Endothelial cell of umbilical vein (primary cell): Measurements from ENCODE around the gene L3MBTL2. TPM values are rescaled to one million over a fixed set of nuclear protein-coding genes. Genes with fewer than 3 reads are reported as not detected.

Experiments
- BruUV-seq: library from RNA; stranded (reverse); fragments of 400-500 nt; replicated peaks from 2 replicates; lab custom pipeline; 2021; lab: Mats Ljungman, UMichigan
- CTCF ChIA-PET: fragments of 300-600, 350-600 bp; sonication (Branson Sonifier 250); formaldehyde crosslinking; loops from one replicate; lab custom pipeline; 2021; ENCODE audit warnings: antibody characterized with exemption, inconsistent platforms; lab: Charles Lee
- POLR2A ChIA-PET: fragments of 300-600, 350-600 bp; sonication (Branson Sonifier 250); formaldehyde crosslinking; loops from one replicate; lab custom pipeline; 2021; ENCODE audit warnings: antibody characterized with exemption, inconsistent platforms; lab: Charles Lee
- DNase-seq: peaks from one replicate; pipeline ENCODE4 v3.0.0-alpha.2; 2011; ENCODE audit warnings: low read depth, low spot score
- FAIRE-seq: peaks from 2 replicates; lab custom pipeline; 2011; peaks lifted over from hg19 to GRCh38; lab: Jason Lieb, UNC
- H2AFZ ChIP-seq: 2 replicates; pipeline ENCODE4 v1.6.0; 2012; ENCODE audit warnings: low read depth, low read length, control low read depth, inconsistent platforms
- H3K27ac ChIP-seq: 2 replicates; pipeline ENCODE4 v1.5.1; 2011; ENCODE audit warnings: low read depth, mild to moderate bottlenecking, control low read depth, low read length, moderate library complexity; ENCODE audit not compliant: insufficient read depth
- H3K27me3 ChIP-seq, 2 experiments: 2 replicates each; pipeline versions ENCODE4 v1.6.0 to v1.6.1; 2011; ENCODE audit warnings: low read length in 2 of 2, mixed read lengths in 1 of 2; ENCODE audit not compliant: control insufficient read depth in 2 of 2, insufficient read depth in 2 of 2
- H3K36me3 ChIP-seq, 2 experiments: 2 replicates in 1 of 2; 3 replicates in 1 of 2; pipeline ENCODE4 v1.5.1; 2011; ENCODE audit warnings: low read length in 2 of 2, mild to moderate bottlenecking in 1 of 2, moderate library complexity in 1 of 2; ENCODE audit not compliant: control insufficient read depth in 2 of 2, insufficient read depth in 2 of 2; ENCODE audit errors: extremely low read depth in 1 of 2
- H3K4me1 ChIP-seq: 3 replicates; pipeline ENCODE4 v1.5.1; 2011; ENCODE audit warnings: mild to moderate bottlenecking, low read length; ENCODE audit not compliant: control insufficient read depth, insufficient read depth; ENCODE audit errors: extremely low read depth
- H3K4me2 ChIP-seq: 2 replicates; pipeline ENCODE4 v1.6.1; 2011; ENCODE audit warnings: low read length, control low read depth, mixed read lengths; ENCODE audit not compliant: insufficient read depth
- H3K4me3 ChIP-seq, 3 experiments: fragments of 200-600 bp in 1 of 3; sonication (generic), shearing (Covaris generic) in 1 of 3; replicated peaks in 1 of 3; 2 replicates each; pipeline ENCODE4 v1.5.1; 2011 to 2016; ENCODE audit warnings: control low read depth in 3 of 3, low read length in 3 of 3, mild to moderate bottlenecking in 2 of 3, inconsistent platforms in 1 of 3, low read depth in 1 of 3, moderate library complexity in 1 of 3; ENCODE audit not compliant: insufficient read depth in 1 of 3
- H3K79me2 ChIP-seq: 2 replicates; pipeline ENCODE4 v1.6.0; 2012; ENCODE audit warnings: low read length, inconsistent platforms; ENCODE audit not compliant: control insufficient read depth, insufficient read depth
- H3K9ac ChIP-seq: replicated peaks from 2 replicates; pipeline ENCODE3; 2011; ENCODE audit warnings: low read length, control low read depth; ENCODE audit not compliant: insufficient read depth; ENCODE audit errors: extremely low read depth
- H3K9me1 ChIP-seq: replicated peaks from 3 replicates; pipeline ENCODE4 v1.6.0; 2011; ENCODE audit warnings: mild to moderate bottlenecking, low read length; ENCODE audit not compliant: control insufficient read depth, insufficient read depth; ENCODE audit errors: extremely low read depth
- H3K9me3 ChIP-seq: replicated peaks from 2 replicates; pipeline ENCODE4 v1.5.1; 2012; ENCODE audit warnings: low read length, inconsistent platforms; ENCODE audit not compliant: control insufficient read depth, insufficient read depth
- H4K20me1 ChIP-seq: replicated peaks from 2 replicates; pipeline ENCODE3; 2011; ENCODE audit warnings: mild to moderate bottlenecking, low read length; ENCODE audit not compliant: control insufficient read depth, insufficient read depth; ENCODE audit errors: extremely low read depth
- CTCF ChIP-seq, 2 donors: IDR thresholded peaks; 1 replicate in 1 of 2; 2 replicates in 1 of 2; pipeline ENCODE4 v1.5.1; 2011; ENCODE audit warnings: low read length in 2 of 2, mild to moderate bottlenecking in 2 of 2, moderate library complexity in 2 of 2, control low read depth in 1 of 2, inconsistent platforms in 1 of 2, low read depth in 1 of 2; ENCODE audit not compliant: insufficient read depth in 1 of 2; ENCODE audit errors: extremely low read depth in 1 of 2
- EZH2 ChIP-seq: IDR thresholded peaks from 2 replicates; pipeline ENCODE4 v1.6.1; 2012; ENCODE audit warnings: borderline replicate concordance, low read depth, mild to moderate bottlenecking, moderate library complexity, low read length, inconsistent platforms; ENCODE audit not compliant: severe bottlenecking
- FOS ChIP-seq: IDR thresholded peaks from 2 replicates; pipeline ENCODE4 v1.6.1; 2011; ENCODE audit warnings: mild to moderate bottlenecking, low read length, moderate library complexity, borderline replicate concordance; ENCODE audit not compliant: insufficient read depth
- GATA2 ChIP-seq: IDR thresholded peaks from 2 replicates; pipeline ENCODE4 v1.7.0; 2011; ENCODE audit warnings: low read depth, mild to moderate bottlenecking, moderate library complexity, mixed read lengths, low read length; ENCODE audit not compliant: insufficient read length, insufficient read depth
- JUN ChIP-seq: IDR thresholded peaks from 2 replicates; pipeline ENCODE4 v1.6.1; 2011; ENCODE audit warnings: borderline replicate concordance, low read depth; ENCODE audit not compliant: insufficient read length, insufficient read depth
- MAX ChIP-seq: IDR thresholded peaks from 2 replicates; pipeline ENCODE4 v1.6.1; 2011; ENCODE audit not compliant: insufficient read depth, insufficient read length
- MYC ChIP-seq: IDR thresholded peaks from one replicate; pipeline ENCODE4 v1.6.1; 2011; ENCODE audit warnings: mild to moderate bottlenecking, low read depth, low read length
- POLR2A ChIP-seq: IDR thresholded peaks from 2 replicates; pipeline ENCODE4 v1.6.1; 2012; ENCODE audit warnings: low read depth, mild to moderate bottlenecking, control low read depth, low read length
- POLR2AphosphoS5 ChIP-seq: IDR thresholded peaks from 2 replicates; pipeline ENCODE4 v1.6.1; 2012; ENCODE audit warnings: low read depth, mild to moderate bottlenecking, control low read depth, low read length, moderate library complexity; ENCODE audit not compliant: insufficient read depth
- dilution Hi-C: fragments of 300-500 bp; cut with MboI; formaldehyde crosslinking; loops from one replicate; pipeline ENCODE4 v1.15.0; 2019; ENCODE audit warnings: low sequenced_read_pairs; ENCODE audit not compliant: extremely low pct_ligation_motif_present
- intact Hi-C: fragments of 100-400 bp; cut with micrococcal nuclease; formaldehyde crosslinking; loops from one replicate; pipeline ENCODE4 v1.10.0; 2022
- polyA plus RNA-seq, 4 experiments: library from polyadenylated mRNA; depleted of rRNA in 3 of 4; stranded (reverse) in 3 of 4; unstranded in 1 of 4; fragments of >200 nt; gene quantifications; 2 replicates each; pipeline versions ENCODE4 v1.2.1 to v1.2.3, GENCODE V29; 2011 to 2012; ENCODE audit warnings: missing spikeins in 1 of 4
- total RNA-seq: library from RNA; stranded (reverse); gene quantifications from 2 replicates; pipeline ENCODE4 v1.2.3, GENCODE V29; 2021

L3MBTL2 gene
- total and polyA plus RNA-seq, 2 donors (not counting 3 experiments of a cell fraction or from before 2014, with no cell fraction given): 28.2 to 34.9 TPM

GRCh38 chr22:41274856-41275255, 69.7 kb downstream of the L3MBTL2 start:
- no TSS peak for BruUV-seq
- Histone ChIP-seq H3K9ac (no peak overlapping the region), H4K20me1 (no peaks in the 10 kb centered on the region), H3K27ac (no peak overlapping the region), H3K4me1 (no peaks in the 10 kb centered on the region), H3K4me3 (no peak overlapping the region), H3K9me1 (no peaks in the 10 kb centered on the region), H2AFZ (no peak overlapping the region), H3K4me2 (no peak overlapping the region), H3K27me3 (no peaks in the 10 kb centered on the region), H3K79me2 (peaks cover 58% of the 10 kb centered on the region), H3K9me3 (no peaks in the 10 kb centered on the region), H3K36me3 (peaks cover 30 to 38% of the 10 kb centered on the region in 2 experiments)
- intact Hi-C loops: no loop called here
- dilution Hi-C loops: no loop called here
- TF ChIP-seq MAX (no peak), POLR2AphosphoS5 (no peak), CTCF (IDR thresholded peaks at IDR 0.05; ENCODE audit: extremely low read depth in 1 of 2, insufficient read depth in 1 of 2, low read depth in 1 of 2, low read length in 2 of 2) (no peak), POLR2A (no peak), EZH2 (no peak), GATA2 (no peak), FOS (no peak), MYC (no peak), JUN (no peak)
- DNase-seq: no peak
- ChIA-PET POLR2A (no interaction called here), CTCF (no interaction called here)
- FAIRE-seq: no peak
